Ovary (tissue), 3 donors: Measurements from ENCODE around the gene IL1RAP.

Experiments used
- CTCF ChIP-seq, 3 donors: fragments of 450-650 bp in 2 of 3; fragments of 200-600 bp in 1 of 3; IDR thresholded peaks; one replicate each; pipeline versions ENCODE4 v1.5.1 to v1.8.0; 2016 to 2022; ENCODE audit warnings: antibody characterized with exemption in 3 of 3, mild to moderate bottlenecking in 1 of 3
- EP300 ChIP-seq: sonication (generic); formaldehyde crosslinking; IDR thresholded peaks from one replicate; pipeline ENCODE4 v1.6.1; 2017; ENCODE audit warnings: antibody characterized with exemption
- POLR2A ChIP-seq: fragments of 450-650 bp; IDR thresholded peaks from one replicate; pipeline ENCODE4 v1.6.1; 2017; ENCODE audit warnings: antibody characterized with exemption, mild to moderate bottlenecking, moderate library complexity
- donor health status: DM: no; HTN: no; CAD: no.

GRCh38 chr3:190608850-190609589, 95.1 kb downstream of the IL1RAP start:
- TF ChIP-seq POLR2A (no peak), CTCF (IDR thresholded peaks at IDR 0.05) (no peak), EP300 (no peak)
